Activated CD8-positive, alpha-beta memory T cell treated with anti-CD3 and anti-CD28 coated beads, Interleukin-2, amount 50 U/mL, for 4 hours (primary cell): ENCODE results near the gene HSF2BP.
"Not testable (repeated sequence)": the region's sequence is repeated elsewhere in the genome, so short reads cannot be mapped to it uniquely, and the experiment has no call there.

Experiments used
- DNase-seq: peaks from one replicate; pipeline ENCODE4 v3.0.0-alpha.2; 2020

The HSF2BP gene

GRCh38 chr21:43596616-43597015 is 62.7 kb downstream of the HSF2BP start:
- no peak for DNase-seq

- DNase-seq = not testable (repeated sequence)
Measured at GRCh38 chr21:43595769-43596168, 63.5 kb downstream of the HSF2BP start.

- DNase-seq = no peak
Measured at GRCh38 chr21:43593078-43593477, 66.2 kb downstream of the HSF2BP start.

- no peak for DNase-seq
Measured at GRCh38 chr21:43591571-43591970, 67.7 kb downstream of the HSF2BP start.

- no peak for DNase-seq
Measured at GRCh38 chr21:43590194-43590593, 69.1 kb downstream of the HSF2BP start.

GRCh38 chr21:43588957-43589356 is 70.3 kb downstream of the HSF2BP start:
- DNase-seq = no peak

- DNase-seq = no peak
Measured at GRCh38 chr21:43585924-43586413, 73.3 kb downstream of the HSF2BP start.

- no peak for DNase-seq
Measured at GRCh38 chr21:43585514-43585913, 73.8 kb downstream of the HSF2BP start.

- no peak for DNase-seq
Measured at GRCh38 chr21:43581453-43581852, 77.8 kb downstream of the HSF2BP start.

GRCh38 chr21:43578677-43579303 is 80.5 kb downstream of the HSF2BP start:
- DNase-seq = no peak

GRCh38 chr21:43575473-43575844 is 83.8 kb downstream of the HSF2BP start:
- DNase-seq = no peak

- no peak for DNase-seq
Measured at GRCh38 chr21:43574741-43575472, 84.4 kb downstream of the HSF2BP start.

- no peak for DNase-seq
Measured at GRCh38 chr21:43573921-43574320, 85.4 kb downstream of the HSF2BP start.

- no peak for DNase-seq
Measured at GRCh38 chr21:43572446-43572845, 86.8 kb downstream of the HSF2BP start.

- no peak for DNase-seq
Measured at GRCh38 chr21:43571976-43572375, 87.3 kb downstream of the HSF2BP start.

GRCh38 chr21:43570195-43570594 is 89.1 kb downstream of the HSF2BP start:
- not testable (repeated sequence) for DNase-seq

- not testable (repeated sequence) for DNase-seq
Measured at GRCh38 chr21:43562451-43562850, 96.8 kb downstream of the HSF2BP start.

- DNase-seq = not testable (repeated sequence)
Measured at GRCh38 chr21:43540561-43540960, 118.7 kb downstream of the HSF2BP start.

- not testable (repeated sequence) for DNase-seq
Measured at GRCh38 chr21:43522495-43523131, 136.7 kb downstream of the HSF2BP start.

GRCh38 chr21:43517701-43518100 is 141.6 kb downstream of the HSF2BP start:
- not testable (repeated sequence) for DNase-seq

- DNase-seq = not testable (repeated sequence)
Measured at GRCh38 chr21:43516860-43517627, 142.2 kb downstream of the HSF2BP start.

- not testable (repeated sequence) for DNase-seq
Measured at GRCh38 chr21:43516295-43516847, 142.9 kb downstream of the HSF2BP start.

GRCh38 chr21:43514834-43515233 is 144.5 kb downstream of the HSF2BP start:
- DNase-seq = not testable (repeated sequence)
